Cardiac fibroblast (primary cell): ENCODE results near the gene MIOS.

Experiments used
- DNase-seq, 2 donors: peaks; one replicate each; pipeline versions ENCODE4 v3.0.0 to v3.0.0-alpha.2; 2010; ENCODE audit warnings: low read depth in 2 of 2
- H3K4me3 ChIP-seq, 2 donors: replicated peaks in 1 of 2; 1 replicate in 1 of 2; 2 replicates in 1 of 2; pipeline ENCODE4 v1.5.1; 2011; ENCODE audit warnings: low read depth in 2 of 2, low read length in 2 of 2, mild to moderate bottlenecking in 2 of 2, moderate library complexity in 1 of 2
- TF ChIP-seq, protein P1 (sequence below): IDR thresholded peaks from one replicate; pipeline ENCODE4 v1.5.1; 2011; ENCODE audit warnings: low read depth, mild to moderate bottlenecking, low read length, inconsistent platforms

MIOS gene

GRCh38 chr7:7577888-7578287 is 11.2 kb downstream of the MIOS start:
- TF ChIP-seq, protein P1, sequence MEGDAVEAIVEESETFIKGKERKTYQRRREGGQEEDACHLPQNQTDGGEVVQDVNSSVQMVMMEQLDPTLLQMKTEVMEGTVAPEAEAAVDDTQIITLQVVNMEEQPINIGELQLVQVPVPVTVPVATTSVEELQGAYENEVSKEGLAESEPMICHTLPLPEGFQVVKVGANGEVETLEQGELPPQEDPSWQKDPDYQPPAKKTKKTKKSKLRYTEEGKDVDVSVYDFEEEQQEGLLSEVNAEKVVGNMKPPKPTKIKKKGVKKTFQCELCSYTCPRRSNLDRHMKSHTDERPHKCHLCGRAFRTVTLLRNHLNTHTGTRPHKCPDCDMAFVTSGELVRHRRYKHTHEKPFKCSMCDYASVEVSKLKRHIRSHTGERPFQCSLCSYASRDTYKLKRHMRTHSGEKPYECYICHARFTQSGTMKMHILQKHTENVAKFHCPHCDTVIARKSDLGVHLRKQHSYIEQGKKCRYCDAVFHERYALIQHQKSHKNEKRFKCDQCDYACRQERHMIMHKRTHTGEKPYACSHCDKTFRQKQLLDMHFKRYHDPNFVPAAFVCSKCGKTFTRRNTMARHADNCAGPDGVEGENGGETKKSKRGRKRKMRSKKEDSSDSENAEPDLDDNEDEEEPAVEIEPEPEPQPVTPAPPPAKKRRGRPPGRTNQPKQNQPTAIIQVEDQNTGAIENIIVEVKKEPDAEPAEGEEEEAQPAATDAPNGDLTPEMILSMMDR, result no peak
- H3K4me3 ChIP-seq, result no peak overlapping the region
- no peak for DNase-seq

- no peak for DNase-seq
- TF ChIP-seq, protein P1, result no peak
- H3K4me3 ChIP-seq, result no peak overlapping the region
Measured at GRCh38 chr7:7579638-7580037, 13.0 kb downstream of the MIOS start.

GRCh38 chr7:7581531-7582179 is 15.0 kb downstream of the MIOS start:
- TF ChIP-seq, protein P1, result no peak
- H3K4me3 ChIP-seq, result no peak overlapping the region
- no peak for DNase-seq

- no peak for DNase-seq
- TF ChIP-seq, protein P1, result no peak
- no peak overlapping the region for H3K4me3 ChIP-seq
Measured at GRCh38 chr7:7582596-7582995, 15.9 kb downstream of the MIOS start.

DNA sequence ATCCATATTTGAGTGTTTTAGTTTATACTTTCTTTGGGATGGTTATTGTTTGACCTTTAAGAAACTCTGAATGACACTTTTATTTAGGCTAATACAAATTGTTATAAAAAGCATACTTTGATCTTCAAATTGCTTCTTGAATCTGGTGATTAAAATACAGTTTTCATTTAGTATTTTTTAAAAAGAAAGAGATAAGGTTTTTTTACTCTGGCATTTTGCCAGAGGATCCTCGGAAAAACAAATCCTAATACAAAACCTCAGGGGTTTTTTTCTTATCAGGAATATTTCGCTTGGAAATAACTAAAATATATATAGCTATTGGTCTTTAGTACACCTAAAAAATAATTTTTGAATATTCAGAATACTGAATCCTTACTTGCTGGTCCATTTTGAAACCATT is 17.0 kb downstream of the MIOS start:
- TF ChIP-seq, protein P1, result no peak
- no peak overlapping the region for H3K4me3 ChIP-seq
- no peak for DNase-seq

DNA sequence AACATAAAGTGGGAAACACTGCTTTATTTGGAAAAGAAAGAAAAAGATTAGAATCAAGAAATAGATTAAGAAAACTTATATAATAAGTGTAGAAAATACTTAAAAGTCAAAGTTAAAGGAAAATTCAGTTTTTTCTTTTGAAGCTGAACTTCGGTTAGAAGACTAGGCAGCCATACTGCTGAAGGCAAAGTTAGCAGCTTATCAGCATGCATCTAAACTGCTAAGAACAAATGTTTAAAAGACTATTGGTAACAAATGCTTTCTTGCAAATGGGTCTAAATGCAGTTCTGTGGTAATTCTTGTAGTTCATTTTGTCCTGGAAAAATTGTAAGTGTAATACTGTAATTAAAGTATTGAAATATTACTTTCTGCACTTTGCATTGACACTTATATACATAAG is 18.0 kb downstream of the MIOS start:
- no peak overlapping the region for H3K4me3 ChIP-seq
- DNase-seq, result no peak
- TF ChIP-seq, protein P1, result no peak
